GM19395 (cell line): ENCODE measurements around the gene CELA3B.
"Not testable (repeated sequence)": the region's sequence is repeated elsewhere in the genome, so short reads cannot be mapped to it uniquely, and the experiment has no call there.

Experiments
- ATAC-seq: cut with Tn5 transposase; IDR thresholded peaks from one replicate; pipeline ENCODE4 v1.9.1; 2021; ENCODE audit warnings: mild to moderate bottlenecking, moderate library complexity; ENCODE audit not compliant: unreplicated experiment

Gene CELA3B

DNA sequence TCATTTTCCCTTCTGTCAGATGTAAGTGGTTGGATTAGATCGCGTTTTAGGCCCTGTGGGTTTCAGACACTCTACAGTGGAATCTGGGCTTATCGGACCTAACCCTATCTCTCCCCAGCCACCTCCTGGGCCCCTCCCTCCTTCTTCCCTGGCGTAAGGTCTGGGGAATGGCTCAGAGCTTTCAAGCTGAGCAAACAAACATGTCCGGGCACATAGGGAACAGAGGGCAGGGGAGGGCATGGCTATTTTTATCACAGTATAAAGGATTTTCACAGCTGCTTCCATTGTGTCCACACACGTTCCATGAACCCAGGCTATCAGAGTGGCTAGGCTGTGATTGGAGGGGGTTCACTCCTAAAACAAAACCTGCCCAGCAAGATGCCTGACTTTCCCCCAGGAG lies 2.1 kb upstream of the CELA3B start:
- not testable (repeated sequence) for ATAC-seq

DNA sequence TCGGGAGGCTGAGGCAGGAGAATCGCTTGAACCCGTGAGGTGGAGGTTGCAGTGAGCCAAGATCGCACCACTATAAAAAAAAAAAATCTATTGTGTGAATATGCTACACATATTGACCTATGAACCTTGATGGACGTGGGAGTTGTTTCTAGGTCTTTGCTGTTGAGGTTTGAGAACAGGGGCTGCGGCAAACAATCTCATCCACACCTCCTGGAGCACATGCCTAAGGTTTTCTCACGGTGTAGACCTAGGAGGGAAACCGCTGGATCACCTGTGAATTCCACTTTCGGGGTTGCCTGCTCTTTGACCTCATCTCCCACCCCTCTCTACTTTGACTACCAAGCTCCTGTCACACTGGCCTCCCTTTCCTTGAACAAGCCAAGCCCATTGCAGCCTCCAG lies 1.5 kb upstream of the CELA3B start:
- not testable (repeated sequence) for ATAC-seq

DNA sequence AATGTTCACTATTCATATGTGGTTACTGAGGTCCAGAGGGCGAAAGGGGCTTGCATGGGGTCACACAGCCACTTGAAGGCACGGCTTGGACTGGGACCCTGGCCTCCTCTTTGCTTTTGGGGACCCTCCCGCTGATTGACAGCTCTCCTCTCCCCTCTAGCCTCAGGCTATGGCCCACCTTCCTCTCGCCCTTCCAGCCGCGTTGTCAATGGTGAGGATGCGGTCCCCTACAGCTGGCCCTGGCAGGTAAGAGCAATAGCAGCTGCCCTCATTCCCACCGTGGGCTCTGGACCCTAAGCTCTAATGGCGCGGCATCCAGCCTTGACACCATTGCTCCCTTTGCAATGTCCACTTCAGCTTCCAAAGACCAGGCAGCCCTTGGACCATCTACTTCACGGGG lies 1.4 kb downstream of the CELA3B start:
- ATAC-seq = not testable (repeated sequence)

DNA sequence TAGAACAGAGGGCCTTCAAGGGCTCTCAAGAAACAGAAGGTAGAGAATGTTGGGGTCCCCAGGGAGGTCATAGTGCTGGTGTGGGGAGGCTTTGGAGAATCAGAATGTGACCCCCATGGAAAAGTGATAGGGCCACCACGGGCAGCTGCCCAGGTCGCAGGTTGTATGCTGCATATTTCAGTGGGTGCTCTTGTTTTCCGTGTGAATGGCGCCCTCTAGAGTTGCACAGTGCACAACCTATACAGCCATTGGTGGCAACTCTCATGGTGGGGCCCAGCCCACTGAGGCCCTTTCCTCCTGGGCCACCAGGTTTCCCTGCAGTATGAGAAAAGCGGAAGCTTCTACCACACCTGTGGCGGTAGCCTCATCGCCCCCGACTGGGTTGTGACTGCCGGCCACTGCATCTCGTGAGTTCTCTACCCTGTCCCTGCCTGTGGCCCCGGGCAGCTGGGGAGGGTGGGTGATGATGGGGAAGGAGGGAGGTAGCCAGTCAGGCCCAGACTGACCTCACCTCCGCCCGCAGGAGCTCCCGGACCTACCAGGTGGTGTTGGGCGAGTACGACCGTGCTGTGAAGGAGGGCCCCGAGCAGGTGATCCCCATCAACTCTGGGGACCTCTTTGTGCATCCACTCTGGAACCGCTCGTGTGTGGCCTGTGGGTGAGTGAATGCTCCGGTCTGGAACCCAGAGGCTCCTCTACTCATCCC lies 3.8 kb downstream of the CELA3B start:
- ATAC-seq = not testable (repeated sequence)

DNA sequence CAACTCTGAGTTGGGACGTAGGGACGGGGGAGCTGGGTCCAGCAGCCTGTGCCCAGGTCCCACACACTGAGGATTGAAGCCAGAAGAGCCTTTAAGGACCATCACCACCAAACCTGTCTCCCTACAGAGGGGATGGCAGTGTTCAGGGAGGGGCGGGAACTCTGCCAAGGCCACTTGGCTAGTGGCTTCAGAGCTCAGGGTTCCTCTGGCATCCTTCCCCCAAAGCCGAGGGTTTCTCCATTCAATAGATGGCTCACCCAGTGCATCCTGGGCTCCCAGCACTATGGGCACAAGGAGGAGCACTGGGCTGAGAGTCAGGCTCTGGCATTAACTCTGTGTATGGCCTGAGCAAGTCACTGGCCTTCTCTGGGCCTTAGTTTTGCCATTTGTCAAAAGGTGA lies 4.4 kb downstream of the CELA3B start:
- not testable (repeated sequence) for ATAC-seq

DNA sequence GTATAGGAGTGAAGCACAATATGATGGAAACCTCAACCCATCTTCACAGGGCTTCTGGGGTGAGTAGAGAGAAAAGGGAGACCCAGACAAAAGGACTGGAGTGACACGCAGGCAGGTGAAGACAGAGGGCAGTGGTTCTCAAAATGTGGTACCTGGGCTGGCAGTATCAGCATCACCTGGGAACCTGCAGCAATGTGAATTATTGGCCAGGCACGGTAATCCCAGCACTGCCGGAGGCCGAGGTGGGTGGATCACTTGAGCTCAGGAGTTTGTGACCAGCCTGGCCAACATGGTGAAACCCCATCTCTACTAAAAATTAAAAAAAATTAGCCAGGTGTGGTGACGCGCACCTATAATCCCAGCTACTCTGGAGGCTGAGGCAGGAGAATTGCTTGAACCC lies 5.3 kb downstream of the CELA3B start:
- not testable (repeated sequence) for ATAC-seq

DNA sequence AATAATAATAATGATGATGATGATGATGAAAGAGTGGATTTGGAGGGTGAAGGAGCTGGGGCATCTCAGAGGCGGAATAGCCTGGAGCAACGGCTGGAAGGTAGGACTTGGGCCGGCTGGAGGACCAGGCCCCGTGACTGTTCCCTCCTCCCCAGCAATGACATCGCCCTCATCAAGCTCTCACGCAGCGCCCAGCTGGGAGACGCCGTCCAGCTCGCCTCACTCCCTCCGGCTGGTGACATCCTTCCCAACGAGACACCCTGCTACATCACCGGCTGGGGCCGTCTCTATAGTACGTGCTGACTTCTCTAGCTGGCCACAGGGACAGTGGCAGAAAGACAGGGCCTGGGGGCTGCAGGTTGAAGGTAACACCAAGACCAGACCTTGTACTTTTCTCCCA lies 6.7 kb downstream of the CELA3B start:
- ATAC-seq = not testable (repeated sequence)

DNA sequence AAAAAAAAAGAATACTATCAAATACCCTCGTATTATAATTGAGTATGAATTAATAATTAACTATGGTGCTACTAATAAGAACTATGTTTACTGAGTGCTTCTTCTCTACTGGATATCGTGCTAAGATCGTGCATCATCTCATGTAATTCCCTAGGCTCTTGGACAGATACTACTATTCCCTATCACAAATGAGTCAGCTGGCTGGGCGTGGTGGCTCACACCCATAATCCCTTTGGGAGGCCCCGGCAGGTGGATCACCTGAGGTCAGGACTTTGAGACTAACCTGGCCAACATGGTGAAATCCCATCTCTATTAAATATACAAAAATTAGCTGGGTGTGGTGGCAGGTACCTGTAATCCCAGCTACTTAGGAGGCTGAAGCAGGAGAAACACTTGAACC lies 9.1 kb downstream of the CELA3B start:
- not testable (repeated sequence) for ATAC-seq

DNA sequence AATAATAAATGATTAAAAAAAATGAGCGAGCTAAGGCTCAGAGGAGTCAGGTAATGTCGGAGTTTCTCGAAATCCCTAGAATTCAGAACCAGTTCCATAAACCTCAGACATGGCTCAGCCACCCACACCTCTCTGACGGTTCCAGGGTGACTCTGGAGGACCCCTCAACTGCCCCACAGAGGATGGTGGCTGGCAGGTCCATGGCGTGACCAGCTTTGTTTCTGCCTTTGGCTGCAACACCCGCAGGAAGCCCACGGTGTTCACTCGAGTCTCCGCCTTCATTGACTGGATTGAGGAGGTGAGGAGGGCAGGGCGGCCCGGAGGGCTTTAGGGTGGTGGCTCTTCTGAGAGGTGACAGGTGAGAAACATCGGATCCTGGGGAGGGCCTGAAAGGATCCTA lies 9.6 kb downstream of the CELA3B start:
- not testable (repeated sequence) for ATAC-seq

DNA sequence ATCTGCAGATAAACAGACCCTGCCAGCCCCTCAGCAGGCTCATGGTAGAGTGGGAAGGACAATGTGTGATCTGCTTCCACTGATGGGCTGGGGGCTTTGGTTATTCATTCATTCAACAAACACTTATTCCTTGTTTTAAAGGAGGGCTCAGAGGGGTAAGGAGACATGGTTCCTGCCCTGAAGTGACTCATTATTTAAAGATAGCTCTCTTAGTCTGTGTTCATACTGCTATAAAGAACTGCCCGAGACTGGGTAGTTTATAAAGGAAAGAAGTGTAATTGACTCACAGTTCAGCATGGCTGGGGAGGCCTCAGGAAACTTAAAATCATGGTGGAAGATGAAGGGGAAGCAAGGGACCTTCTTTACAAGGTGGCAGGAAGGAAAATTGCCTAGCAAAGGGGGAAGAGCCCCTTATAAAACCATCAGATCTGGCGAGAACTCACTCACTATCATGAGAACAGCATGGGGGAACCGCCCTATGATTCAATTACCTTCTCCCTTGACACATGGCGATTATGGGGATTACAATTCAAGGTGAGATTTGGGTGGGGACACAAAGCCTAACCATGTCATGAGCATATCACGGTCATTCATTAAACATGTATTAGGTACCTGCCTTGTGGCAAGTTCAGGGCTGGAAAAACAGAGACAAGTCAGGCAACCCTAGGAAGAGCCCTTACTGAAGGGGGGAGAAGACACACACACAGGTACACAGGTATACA lies 13.0 kb downstream of the CELA3B start:
- ATAC-seq = not testable (repeated sequence)

DNA sequence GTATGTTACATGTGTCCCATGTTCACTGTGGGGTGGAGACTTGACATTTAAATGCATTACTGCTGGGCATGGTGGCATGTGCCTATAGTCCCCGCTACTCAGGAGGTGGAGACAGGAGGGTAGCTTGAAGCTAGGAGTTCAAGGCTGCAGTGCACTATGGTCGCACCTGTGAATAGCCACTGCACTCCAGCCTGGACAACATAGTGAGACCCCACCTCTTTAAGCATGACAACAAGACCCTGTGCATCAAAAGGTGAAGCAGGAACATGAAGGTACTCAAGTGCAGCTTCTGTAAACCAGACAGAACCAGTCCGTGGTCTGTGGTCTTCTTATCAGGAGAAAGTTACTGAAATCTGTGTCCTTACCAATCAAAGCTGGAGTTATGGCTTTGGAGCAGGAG lies 15.4 kb downstream of the CELA3B start:
- ATAC-seq = not testable (repeated sequence)

DNA sequence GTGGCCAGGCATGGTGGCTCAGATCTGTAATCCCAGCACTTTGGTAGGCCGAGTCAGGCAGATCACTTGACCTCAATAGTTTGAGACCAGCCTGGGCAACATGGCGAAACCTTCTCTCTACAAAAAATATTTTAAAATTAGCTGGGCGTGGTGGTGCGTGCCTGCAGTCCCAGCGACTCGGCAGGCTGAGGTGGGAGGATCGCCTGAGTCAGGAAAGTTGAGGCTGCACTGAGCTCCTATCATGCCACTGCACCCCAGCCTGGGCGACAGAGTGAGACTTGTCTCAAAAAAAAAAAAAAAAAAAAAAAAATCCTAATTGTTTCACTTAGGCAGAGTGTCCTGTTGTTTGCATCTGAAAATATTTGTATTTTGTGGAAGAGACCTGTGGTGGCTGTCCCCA lies 17.9 kb downstream of the CELA3B start:
- not testable (repeated sequence) for ATAC-seq

DNA sequence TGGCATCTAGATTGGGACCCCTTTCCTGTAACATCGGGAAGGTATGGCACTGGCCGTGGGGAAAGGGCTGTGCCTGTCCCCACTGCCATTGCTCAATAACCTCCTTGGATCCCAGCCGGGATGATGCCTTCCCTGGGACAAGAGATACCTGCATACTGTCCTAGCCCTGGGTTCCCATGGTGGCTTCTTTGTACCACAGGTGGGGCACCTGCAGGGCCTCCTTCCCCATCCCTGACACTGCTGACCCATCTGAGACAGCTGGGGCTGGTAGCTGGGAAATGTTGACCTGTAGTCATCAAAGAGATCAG lies 19.8 kb downstream of the CELA3B start:
- ATAC-seq = not testable (repeated sequence)

DNA sequence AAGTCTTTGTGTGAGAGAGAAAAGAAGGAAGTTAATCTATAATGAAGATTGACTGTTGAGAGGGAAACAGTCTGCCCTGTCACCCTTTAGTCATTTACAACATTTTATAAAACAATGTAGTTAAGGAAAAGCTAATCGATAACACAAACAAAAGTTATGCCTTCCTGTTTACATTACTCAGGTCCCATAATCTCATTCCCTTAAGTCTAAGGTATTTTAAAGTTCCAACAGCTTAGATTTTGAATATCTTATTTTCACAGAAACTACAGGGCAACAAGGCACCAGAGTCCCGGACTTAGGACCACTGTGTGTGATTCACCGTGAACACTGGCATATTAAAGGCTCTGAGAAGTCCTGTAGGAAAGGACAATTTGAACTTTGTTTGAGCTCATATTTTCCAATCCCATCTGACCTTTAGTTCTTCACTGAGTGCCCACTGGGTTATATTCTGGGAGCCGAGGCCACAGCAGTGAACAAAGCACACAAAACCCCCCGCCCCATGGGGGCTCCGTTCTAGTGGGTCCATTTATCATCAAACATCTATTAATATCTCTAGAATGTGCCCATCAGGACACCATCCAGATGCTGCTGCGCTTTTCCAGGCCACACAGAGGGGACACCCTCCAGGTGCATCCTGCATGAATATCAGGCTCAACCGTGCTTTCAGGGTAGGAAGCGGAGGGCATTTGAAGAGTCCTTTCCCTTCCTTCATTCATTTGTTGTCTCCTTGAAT lies 21.2 kb downstream of the CELA3B start:
- not testable (repeated sequence) for ATAC-seq

DNA sequence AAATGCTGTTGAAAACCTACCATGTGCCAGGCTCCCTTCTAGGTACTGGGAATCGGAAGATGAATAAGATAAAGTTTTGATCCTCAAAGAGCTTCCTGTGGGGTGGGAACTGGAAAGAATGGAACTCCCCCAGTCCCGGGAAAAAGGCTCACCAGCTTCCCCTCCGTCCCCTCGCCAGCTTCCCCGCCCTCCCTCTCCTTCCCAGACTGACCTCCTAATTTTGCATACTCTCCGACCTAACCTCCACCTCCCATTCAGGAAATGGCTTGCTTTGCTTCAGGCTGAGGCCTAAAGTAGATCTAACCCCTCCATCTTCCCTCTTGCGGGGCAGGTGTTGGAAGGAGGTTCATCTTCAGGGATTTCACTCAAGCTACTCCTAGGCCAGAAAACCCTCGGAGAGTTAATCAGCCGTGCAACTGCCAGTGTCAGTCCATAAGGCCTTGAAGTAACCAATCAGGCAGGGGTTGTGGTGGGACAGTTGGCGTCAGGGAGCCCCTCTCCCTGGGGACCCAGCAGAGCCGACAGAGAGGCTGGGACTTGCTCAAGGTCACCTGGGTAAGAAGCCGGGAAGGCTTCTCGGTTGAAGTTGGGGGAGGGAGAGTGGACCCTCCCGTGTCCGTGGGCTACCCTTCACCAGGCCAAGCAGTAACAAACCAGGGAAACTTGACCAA lies 21.9 kb downstream of the CELA3B start:
- ATAC-seq = not testable (repeated sequence)

DNA sequence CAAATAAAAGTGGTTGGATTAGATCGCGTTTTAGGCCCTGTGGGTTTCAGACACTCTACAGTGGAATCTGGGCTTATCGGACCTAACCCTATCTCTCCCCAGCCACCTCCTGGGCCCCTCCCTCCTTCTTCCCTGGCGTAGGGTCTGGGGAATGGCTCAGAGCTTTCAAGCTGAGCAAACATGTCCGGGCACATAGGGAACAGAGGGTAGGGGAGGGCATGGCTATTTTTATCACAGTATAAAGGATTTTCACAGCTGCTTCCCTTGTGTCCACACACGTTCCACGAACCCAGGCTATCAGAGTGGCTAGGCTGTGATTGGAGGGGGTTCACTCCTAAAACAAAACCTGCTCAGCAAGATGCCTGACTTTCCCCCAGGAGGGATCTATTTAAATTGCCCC lies 22.8 kb downstream of the CELA3B start:
- not testable (repeated sequence) for ATAC-seq

DNA sequence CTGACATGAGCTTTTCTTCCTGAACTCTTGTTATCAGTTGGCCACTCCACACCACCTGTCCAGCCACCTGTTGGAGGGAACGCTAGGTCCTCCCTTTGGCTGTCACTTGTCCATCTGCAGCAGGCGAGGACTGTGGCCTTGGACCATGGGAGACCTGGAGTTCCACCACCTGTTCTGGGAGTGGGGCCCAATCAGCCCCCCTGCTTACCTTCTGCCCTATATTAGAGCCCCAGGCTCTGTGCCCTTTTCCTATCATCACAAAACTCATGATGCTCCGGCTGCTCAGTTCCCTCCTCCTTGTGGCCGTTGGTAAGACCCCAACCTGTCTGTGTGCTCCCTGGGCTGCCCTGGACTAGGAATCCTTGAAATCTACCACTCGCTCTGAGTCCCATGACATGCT lies 24.6 kb downstream of the CELA3B start, which contains the start of gene CELA3A:
Gene CELA3A (plus strand): TSS at position 249 of the 400 bp plus-strand sequence. CDS start 18 bp downstream, at position 267.
- ATAC-seq = no peak

DNA sequence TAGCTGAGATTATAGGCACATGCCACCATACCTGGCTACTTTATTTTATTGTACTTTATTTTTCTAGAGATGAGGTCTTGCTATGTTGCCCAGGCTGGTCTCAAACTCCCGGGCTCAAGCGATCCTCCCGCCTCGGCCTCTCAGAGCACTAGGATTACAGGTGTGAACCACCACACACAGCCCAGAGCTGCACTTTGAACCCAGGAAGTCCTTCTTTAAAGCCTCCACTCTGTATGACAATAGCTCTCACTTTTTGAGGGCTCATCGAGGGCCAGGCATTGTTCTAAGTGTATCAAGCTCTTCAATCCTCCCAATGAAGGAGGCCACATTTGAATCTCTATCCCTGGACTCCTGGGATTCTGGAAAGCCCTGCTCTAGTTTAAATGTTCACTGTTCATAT lies 25.6 kb downstream of the CELA3B start:
- ATAC-seq = not testable (repeated sequence)

DNA sequence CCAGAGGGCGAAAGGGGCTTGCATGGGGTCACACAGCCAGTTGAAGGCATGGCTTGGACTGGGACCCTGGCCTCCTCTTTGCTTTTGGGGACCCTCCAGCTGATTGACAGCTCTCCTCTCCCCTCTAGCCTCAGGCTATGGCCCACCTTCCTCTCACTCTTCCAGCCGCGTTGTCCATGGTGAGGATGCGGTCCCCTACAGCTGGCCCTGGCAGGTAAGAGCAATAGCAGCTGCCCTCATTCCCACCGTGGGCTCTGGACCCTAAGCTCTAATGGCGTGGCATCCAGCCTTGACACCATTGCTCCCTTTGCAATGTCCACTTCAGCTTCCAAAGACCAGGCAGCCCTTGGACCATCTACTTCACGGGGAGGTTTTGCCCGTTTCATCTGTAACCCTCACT lies 26.1 kb downstream of the CELA3B start:
- ATAC-seq = not testable (repeated sequence)

DNA sequence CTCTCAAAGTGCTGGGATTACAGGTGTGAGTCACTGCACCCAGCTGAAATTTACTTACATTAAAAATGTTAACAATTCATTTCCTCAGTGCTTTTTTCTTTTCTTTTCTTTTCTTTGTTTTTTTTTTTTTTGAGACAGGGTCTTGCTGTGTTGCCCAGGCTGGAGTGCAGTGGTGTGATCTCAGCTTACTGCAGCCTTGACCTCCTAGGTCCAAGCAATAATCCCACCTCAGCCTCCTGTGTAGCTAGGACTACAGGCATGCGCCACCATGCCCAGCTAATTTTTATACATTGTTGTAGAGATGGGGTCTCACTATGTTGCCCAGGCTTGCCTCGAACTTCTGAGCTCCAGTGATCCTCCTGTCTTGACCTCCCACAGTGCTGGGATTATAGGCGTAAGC lies 27.1 kb downstream of the CELA3B start:
- ATAC-seq = not testable (repeated sequence)
